WI38 (cell line): ENCODE data around the gene REXO2.

Experiments used
- H3K4me3 ChIP-seq: 2 replicates; pipeline ENCODE4 v1.5.1; 2011; ENCODE audit warnings: low read depth, mild to moderate bottlenecking, control low read depth, low read length
- CTCF ChIP-seq: IDR thresholded peaks from 2 replicates; pipeline ENCODE4 v1.5.1; 2012; ENCODE audit warnings: low read depth, mild to moderate bottlenecking, control low read depth, low read length

The REXO2 gene

GRCh38 chr11:114463999-114464398 lies 24.7 kb downstream of the REXO2 start:
- no peak for TF ChIP-seq CTCF
- no peak overlapping the region for H3K4me3 ChIP-seq

GRCh38 chr11:114466742-114467141 lies 27.5 kb downstream of the REXO2 start:
- H3K4me3 ChIP-seq: no peak overlapping the region
- no peak for TF ChIP-seq CTCF

GRCh38 chr11:114472661-114473060 lies 33.4 kb downstream of the REXO2 start:
- TF ChIP-seq CTCF: no peak
- no peak overlapping the region for H3K4me3 ChIP-seq

GRCh38 chr11:114478001-114478410 lies 38.7 kb downstream of the REXO2 start:
- no peak overlapping the region for H3K4me3 ChIP-seq
- TF ChIP-seq CTCF: no peak

GRCh38 chr11:114478768-114479167 lies 39.5 kb downstream of the REXO2 start:
- no peak for TF ChIP-seq CTCF
- no peak overlapping the region for H3K4me3 ChIP-seq

GRCh38 chr11:114479331-114479730 lies 40.1 kb downstream of the REXO2 start:
- TF ChIP-seq CTCF: no peak
- no peak overlapping the region for H3K4me3 ChIP-seq

- no peak overlapping the region for H3K4me3 ChIP-seq
- no peak for TF ChIP-seq CTCF
Measured at GRCh38 chr11:114482114-114482513, 42.8 kb downstream of the REXO2 start.

- H3K4me3 ChIP-seq: no peak overlapping the region
- TF ChIP-seq CTCF: no peak
Measured at GRCh38 chr11:114483929-114484328, 44.7 kb downstream of the REXO2 start.
